Jurkat, Clone E6-1 (cell line): ENCODE results near the gene C3orf49. TPM values are rescaled to one million over a fixed set of nuclear protein-coding genes. Genes with fewer than 3 reads are reported as not detected.

Experiments used
- DNase-seq: peaks from one replicate; pipeline ENCODE4 v3.0.0-alpha.2; 2011; ENCODE audit warnings: low read depth, low spot score
- H3K4me3 ChIP-seq: 2 replicates; pipeline ENCODE4 v1.5.1; 2011; ENCODE audit warnings: mild to moderate bottlenecking, low read length, control low read depth, moderate library complexity
- polyA plus RNA-seq: library from polyadenylated mRNA; unstranded; fragments of >200 nt; gene quantifications from one replicate; pipeline ENCODE4 v1.2.1, GENCODE V29; 2012; ENCODE audit warnings: missing spikeins; ENCODE audit not compliant: insufficient read length, insufficient read depth

Gene C3orf49, protein sequence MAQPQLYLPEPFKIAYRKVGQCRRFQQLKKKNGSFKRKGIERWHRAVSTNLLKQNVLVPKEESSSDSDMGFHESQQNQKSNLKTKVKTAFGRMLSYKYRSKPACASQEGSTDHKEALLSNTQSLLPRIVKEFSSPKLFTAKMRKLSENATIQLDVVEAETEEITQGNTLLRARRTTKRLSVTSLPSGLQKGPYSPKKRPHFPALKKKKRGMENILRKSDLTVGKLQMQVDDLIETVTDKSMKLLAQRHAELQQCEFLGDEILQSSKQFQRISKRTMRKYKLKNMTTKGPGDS
- polyA plus RNA-seq = not detected

DNA sequence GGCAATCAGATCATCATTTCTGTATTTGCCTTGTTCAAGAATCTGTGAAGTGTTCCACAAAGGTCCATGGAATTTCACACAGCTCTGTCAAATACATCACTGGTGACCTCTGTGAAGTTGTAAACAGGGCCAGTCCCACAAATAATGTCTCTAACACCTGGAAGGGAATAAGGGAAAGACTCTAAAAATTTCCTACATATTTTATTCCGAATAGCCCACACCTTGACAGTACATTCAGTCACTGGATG, at the start of gene C3orf49:
TSS of gene C3orf49 (plus strand) at position 149 of the 248 bp plus-strand sequence. CDS start 173 bp downstream, outside the sequence.
- no peak for DNase-seq
- no peak within 1 kb of the TSS for H3K4me3 ChIP-seq

DNA sequence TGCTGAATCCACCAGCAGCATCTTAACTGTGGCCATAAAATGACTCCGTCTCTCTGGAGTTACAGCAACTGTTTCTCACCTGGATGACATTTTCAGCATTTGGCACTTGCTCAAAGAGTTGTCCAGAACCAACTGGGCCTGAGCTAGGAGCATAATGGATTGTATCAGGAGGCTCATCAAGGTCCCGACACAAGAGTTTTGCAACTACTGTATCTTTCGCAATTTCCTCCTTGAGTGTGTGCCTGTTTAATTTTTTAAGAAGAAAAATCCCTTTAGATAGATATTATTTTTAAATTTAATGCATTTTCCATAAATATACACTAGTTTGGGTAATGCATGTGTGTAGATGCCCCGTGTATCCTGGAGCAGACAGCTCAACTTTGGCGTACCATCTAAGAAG, 44.3 kb upstream of the C3orf49 start:
- no peak overlapping the region for H3K4me3 ChIP-seq
- DNase-seq = no peak

DNA sequence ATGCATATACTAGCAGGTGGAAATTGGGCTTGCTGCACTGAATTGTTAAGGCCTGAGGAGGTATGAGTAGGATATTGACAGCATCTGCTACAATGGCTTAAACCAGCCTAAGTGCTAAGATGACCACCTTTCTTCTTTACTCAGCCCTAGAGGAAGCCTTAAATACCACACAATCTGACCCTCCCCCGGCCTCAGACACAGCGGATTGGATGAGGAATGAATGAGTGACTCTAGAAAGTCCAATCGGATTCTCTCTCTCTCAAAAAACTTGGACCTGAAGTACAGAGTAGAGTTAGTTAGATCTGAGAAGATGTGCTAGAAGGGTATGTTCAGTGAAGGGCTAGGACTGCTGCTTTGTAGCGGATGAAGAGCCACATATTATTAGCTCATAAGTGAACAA, 39.9 kb upstream of the C3orf49 start:
- no peak overlapping the region for H3K4me3 ChIP-seq
- no peak for DNase-seq

DNA sequence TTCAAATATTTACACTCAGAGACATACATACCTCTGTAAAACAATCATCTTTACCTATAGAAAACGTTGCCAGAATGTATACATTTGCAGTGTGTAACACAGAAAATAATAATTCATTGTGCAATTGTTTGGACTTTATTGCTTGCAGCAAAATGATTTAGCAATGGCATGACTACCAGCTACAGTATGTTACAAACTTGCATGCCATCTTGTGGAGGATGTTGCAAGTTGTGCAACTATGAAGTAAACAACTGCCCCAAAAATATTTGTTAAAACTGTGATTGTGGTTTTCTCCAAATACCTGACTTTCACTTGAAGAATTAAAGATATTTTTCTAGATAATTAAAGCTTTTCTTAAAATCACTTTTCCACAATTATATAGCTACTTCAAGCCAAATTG, 27.1 kb upstream of the C3orf49 start:
- no peak for DNase-seq
- H3K4me3 ChIP-seq = no peak overlapping the region

DNA sequence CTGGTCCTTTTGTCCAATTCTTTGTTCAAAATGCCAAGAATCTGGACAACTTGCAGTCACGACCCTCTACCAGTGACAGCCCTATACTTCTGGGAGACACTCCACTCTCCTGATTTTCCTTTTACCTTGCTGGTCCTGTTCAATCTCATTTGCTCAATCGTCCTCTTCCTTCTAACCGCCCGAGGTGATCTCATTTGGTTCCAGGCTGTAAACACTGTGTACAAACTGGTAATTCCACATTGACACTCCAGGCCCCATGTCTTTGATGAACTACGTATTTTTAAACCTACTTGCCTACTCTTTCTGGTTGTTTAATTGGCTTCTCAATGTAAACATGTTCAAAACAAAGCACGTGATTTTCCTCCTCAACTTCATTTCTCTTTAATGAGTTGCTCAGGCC, 23.7 kb upstream of the C3orf49 start:
- no peak for DNase-seq
- no peak overlapping the region for H3K4me3 ChIP-seq

DNA sequence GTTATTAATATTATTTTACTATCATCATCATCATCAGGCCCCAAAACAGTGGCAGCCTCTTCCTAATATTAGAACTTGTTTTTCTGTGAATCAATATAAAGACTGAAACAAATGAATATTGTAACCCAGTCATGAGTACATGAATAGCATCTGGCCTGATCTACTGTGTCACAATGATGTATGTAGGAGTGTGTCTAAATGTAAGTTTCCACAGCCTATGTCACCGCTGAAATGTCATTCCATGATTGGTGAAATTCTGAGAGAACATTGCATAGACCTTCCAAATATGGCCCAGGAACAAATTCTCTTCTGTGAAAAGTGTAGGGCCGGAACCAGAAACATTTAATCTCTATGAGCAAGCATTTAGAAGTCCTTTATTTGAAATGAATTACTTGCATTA, 20.6 kb upstream of the C3orf49 start:
- no peak overlapping the region for H3K4me3 ChIP-seq
- DNase-seq = no peak

DNA sequence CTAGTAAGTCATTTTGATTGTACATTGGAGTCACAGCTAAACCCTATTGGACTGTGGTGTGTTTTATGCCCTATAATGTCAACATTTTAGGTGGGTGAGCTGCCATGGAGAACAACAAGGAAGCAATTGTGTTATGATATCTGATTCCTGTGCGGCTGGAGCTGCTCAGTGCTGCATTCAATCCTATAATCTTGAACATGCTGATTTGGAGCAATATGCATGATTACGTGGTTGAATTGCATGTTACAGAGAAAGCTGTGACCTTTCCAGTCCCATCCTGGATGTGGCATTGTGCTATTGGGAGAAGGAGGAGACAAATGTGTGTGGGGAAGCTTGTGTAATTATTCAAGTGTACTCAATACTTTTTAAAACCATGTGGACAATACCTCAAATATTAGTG, 20.1 kb upstream of the C3orf49 start:
- DNase-seq = no peak
- H3K4me3 ChIP-seq = no peak overlapping the region

DNA sequence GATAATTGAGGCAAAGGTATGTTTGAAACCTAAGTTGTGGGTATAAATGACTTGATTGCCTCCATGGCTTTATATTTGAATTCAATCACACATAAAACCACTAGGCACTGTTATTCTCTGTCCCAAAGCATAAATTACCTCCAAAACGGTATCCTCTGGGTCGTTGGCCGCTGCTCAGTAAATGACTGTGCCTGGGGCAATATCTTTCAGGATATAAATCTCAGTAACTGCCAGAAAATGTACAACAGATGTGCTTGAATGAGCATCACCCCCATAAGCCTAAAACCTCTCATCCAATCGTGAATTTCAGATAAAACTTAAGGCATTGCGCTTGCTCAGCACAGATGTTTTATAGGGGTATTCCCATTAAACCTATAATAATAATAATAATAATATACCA, 19.0 kb upstream of the C3orf49 start:
- no peak overlapping the region for H3K4me3 ChIP-seq
- DNase-seq = no peak

DNA sequence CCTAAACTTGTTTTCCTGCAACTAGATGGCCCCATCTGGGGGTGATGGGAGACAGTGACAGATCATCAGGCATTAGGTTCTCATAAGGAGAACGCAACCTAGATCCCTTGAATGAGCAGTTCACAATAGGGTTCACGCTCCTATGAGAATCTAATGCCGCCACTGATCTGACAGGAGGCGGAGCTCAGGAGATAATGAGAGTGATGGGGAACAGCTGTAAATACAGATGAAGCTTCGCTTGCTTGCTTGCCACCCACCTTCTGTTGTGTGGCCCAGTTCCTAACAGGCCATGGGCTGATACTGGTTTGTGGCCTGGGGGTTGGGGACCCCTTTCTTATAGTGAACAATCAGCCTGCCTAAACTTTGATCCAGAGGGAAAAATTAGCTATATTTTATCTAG, 15.2 kb upstream of the C3orf49 start:
- no peak for DNase-seq
- H3K4me3 ChIP-seq = no peak overlapping the region

DNA sequence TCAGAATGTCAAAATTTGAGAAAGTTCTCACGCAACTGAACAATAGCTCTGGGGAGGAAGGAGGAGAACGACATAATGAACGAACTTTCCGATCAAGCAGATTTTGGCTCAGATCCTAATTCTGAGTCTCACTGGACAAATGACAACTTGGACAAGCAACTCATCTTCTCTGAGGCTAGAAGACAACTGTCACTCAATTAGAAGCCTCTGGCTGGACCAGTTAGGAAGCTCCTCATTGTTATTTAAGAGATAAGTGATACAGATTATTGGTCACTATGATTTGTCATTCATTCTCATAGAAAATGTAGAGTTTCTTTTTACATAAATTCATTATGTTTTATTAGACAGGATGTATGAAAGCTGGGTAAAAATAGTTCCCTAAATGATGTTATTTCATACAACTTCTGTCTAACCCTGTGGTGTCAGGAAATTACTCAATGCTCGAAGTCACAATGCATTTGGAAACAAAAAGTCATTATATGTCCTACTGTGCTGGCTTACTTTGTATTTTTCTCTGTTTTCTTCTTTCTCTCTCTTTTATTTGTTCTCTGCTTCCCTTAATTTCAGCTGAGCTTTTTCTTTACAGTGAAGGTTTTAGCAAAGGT, 11.0 kb upstream of the C3orf49 start:
- no peak overlapping the region for H3K4me3 ChIP-seq
- no peak for DNase-seq

DNA sequence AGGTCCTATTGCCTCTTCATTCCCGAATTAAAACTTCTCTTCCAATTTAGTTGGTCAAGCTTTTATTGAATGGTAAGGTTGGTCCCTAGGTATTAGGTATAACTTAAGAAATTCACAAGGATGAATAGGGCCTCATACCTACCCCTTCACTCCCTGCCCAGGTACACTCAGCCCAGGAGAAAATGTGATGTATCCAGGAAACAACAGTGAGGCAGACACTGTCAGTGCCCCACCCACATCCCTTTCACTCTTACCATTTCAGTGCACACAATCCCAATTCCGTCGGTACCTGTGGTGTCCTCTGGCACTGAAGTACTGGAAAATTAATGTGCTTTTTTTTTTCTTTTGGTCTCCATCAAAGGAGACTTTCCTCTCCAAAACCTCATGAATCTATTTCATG, 10.5 kb upstream of the C3orf49 start:
- no peak for DNase-seq
- no peak overlapping the region for H3K4me3 ChIP-seq

DNA sequence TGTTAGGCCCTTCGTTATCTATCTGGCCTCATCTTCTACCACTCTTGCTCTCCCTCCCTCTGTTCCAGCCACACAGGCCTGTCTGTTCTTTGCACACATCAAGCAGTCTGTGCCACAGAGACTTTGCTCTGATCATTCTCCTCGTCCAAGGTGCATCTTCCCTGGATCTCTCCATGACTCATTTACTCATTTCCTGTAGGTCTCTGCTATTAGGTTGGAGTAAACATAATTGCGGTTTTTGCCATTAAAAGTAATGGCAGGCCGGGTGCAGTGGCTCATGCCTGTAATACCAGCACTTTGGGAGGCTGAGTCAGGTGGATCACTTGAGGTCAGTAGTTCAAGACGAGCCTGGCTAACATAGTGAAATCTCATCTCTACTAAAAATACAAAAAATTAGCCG, 9.5 kb upstream of the C3orf49 start:
- no peak for DNase-seq
- H3K4me3 ChIP-seq = no peak overlapping the region

DNA sequence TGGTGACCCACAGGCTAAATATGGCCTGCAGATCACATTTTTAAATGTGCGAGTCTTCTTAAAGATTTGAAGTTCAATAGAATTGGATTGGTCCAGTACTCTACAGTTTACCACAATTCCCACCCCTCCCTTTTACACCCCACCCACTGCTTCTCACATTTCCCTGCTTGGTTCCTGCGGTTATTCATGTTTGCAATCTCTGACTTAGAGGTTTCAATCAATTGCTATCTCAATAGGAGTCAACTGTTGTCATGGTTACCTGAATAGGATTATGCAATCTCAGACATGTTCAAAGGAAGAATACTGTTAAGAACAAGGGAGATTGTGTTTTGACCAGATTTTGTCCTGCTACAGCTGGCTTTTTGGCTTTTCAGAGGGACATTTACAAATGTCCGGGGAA, 4.9 kb upstream of the C3orf49 start:
- DNase-seq = no peak
- H3K4me3 ChIP-seq = no peak overlapping the region

DNA sequence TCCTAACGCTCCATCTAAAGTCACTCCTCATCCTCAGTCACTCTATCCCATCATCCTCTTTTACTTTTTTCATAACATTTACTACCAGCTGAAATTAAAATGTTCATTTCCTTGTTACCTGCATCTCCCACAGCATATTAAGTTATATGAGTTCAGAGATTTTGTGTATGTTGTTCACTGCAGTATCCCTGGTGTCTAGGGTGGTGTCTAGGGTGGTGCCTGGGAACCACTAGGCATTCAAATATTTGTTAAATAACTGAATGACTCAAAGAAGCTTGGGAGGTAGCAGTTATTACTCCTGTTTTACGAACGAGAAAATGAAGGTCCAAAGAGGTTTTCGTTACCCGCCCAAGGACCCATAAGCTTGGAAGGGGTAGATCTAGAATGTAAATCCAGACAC, 1.9 kb upstream of the C3orf49 start:
- H3K4me3 ChIP-seq = no peak overlapping the region
- DNase-seq = no peak

DNA sequence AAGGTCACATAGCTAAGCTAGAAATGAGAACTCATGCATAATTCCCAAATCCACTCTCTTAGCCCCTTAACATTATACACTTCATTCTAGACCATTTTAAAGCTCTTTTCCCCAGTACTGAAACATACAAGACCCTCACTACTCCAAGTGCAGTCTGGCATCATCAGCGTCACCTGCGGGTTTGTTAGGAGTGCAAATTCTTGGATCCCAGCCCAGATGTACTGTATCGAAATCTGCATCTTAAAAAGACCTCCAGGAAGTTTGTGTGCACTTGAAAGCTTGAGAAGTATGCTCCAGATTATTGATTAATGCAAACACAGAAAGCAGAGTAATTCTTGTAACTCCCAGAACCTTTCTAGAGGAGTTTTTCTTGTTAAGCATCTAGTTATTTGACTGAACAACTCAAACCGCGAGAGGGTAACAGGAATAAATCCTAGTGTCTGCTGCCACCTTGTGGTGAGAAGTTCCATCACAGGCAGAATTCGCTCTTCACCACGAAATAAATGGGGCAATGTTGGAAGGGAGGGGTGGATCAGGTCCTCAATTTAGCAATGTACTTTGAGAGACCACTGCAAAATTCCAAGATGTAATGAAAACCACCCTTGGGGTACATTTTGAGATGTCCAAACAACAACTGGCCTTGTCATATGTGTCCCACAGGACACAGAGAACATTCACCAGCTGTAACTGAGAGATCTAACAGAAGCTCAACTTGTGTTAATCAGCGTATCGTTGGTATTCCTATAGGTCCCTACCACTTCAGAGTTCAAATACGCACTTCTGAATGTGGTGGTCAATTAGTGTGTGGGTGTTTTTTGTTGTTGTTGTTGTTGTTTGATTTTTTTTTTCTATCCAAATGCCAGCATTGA, 583 bp upstream of the C3orf49 start:
- DNase-seq = peak; percentile 40
- no peak overlapping the region for H3K4me3 ChIP-seq

DNA sequence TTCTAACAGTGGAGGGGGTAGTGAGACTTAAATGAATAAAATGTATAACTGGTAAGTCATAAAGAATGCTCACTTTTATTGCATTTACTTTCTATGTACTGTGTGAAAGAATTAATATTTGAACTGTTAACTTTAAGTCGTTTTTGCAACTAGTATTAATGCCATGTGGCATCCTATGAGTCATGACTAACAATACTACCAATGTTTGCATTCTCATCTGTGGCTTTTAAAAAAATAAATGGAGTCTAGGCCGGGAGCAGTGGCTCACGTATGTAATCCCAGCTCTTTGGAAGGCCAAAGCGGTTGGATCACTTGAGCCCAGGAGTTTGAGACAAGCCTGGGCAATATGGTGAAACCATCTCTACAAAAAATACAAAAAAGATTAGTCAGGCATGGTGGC, 5.2 kb downstream of the C3orf49 start:
- no peak overlapping the region for H3K4me3 ChIP-seq
- DNase-seq = no peak

DNA sequence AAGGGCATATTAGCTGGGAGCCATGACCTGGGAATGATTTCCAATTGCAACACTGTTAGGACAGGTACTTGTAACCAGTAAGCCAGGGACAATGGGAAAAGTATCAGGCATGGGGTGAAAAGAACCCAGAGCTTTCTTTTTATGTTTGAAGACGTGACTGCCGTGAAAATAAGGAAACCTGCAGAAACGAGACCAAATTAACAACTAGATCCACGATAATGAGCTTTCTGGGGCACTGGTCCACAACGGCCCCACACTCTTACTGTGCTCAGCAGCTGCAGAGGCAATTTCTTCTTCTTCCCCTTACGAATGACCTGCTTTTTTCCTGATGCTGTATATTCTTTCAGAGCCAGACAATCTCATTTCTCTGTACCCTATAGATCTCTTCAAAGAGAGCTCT, 11.4 kb downstream of the C3orf49 start:
- no peak for DNase-seq
- no peak overlapping the region for H3K4me3 ChIP-seq

DNA sequence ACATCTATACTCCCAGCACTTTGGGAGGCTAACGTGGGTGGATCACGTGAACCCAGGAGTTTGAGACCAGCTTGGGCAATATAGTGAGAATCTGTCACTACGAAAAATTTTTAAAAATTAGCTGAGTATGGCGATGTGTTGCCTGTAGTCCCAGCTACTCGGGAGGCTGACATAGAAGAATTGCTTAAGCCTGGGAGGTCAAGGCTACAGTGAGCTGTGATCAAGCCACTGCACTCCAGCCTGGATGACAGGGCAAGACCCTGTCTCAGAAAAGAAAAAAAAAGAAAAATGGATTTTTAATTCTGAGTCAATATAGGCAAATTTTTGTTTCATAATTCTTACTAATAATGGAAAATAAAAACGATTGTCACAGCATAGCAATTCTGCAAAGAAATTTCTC, 13.3 kb downstream of the C3orf49 start:
- no peak for DNase-seq
- no peak overlapping the region for H3K4me3 ChIP-seq

DNA sequence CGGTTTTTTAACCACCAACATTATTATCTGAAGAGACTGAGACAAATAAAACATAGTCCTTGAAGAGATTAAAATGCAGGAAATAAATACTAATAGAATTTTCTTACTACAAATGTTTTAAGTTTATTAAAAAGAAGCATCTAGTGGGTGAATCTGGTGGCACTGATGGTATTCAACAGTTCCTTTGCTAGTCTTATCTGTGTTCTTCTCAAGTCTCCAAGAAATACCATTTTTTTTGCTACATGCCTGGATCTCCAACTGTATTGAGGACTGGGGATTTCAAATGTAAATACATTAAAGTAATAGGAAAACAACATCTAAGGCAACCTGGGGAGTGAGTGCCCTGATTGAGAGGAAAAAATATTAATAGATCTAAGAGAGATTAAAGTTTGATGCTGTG, 22.6 kb downstream of the C3orf49 start:
- H3K4me3 ChIP-seq = no peak overlapping the region
- DNase-seq = no peak

DNA sequence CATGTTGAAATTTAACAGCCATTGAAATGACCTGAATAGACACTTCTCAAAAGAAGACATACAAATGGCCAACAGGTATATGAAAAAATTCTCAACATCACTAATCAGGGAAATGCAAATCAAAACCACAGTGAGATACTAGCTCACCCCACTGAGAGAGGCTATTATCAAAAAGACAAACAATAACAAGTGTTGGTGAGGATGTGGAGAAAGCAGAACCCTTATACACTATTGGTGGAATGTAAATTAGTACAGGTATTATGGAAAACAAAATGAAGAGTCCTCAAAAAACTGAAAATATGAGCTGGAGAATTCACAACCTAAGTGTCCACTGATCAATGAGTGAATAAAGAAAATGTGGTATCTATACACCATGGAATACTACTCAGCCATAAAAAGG, 23.0 kb downstream of the C3orf49 start:
- no peak overlapping the region for H3K4me3 ChIP-seq
- DNase-seq = no peak

DNA sequence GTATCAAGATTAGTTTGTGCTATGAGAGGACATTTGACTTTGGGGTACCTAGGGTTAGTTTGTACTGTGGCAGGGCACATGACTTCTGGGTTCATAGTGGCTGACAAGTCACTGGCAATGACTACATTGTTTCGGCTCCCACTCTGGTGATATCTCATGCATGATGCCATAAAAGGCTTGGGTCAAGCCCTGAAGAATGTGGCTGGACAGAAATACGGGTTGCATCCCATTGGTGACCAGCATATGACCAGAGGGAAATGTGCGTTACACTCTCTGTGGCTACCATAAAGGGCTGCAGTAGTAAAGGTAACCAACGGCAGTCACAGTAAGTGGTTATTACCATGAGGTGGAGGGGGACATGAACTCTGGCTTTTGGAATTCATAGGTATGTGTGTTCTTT, 26.1 kb downstream of the C3orf49 start:
- DNase-seq = no peak
- H3K4me3 ChIP-seq = no peak overlapping the region
